GM18499 (cell line): Measurements from ENCODE around the gene TMEM269.
A peak's percentile ranks its signal among the peaks of the same experiment; 100 is the strongest.

Experiments
- ATAC-seq: cut with Tn5 transposase; IDR thresholded peaks from one replicate; pipeline ENCODE4 v1.9.1; 2021; ENCODE audit warnings: moderate number of reproducible peaks; ENCODE audit not compliant: insufficient read depth, unreplicated experiment

Gene TMEM269

GRCh38 chr1:42817976-42818375 is 33.2 kb downstream of the TMEM269 start:
- ATAC-seq, result no peak

GRCh38 chr1:42820813-42821212 is 36.0 kb downstream of the TMEM269 start:
- ATAC-seq, result no peak

GRCh38 chr1:42821690-42822089 is 36.9 kb downstream of the TMEM269 start:
- no peak for ATAC-seq

- ATAC-seq, result no peak
Measured at GRCh38 chr1:42822800-42823392, 38.1 kb downstream of the TMEM269 start.

GRCh38 chr1:42824481-42825035 is 39.8 kb downstream of the TMEM269 start:
- ATAC-seq, result no peak

DNA sequence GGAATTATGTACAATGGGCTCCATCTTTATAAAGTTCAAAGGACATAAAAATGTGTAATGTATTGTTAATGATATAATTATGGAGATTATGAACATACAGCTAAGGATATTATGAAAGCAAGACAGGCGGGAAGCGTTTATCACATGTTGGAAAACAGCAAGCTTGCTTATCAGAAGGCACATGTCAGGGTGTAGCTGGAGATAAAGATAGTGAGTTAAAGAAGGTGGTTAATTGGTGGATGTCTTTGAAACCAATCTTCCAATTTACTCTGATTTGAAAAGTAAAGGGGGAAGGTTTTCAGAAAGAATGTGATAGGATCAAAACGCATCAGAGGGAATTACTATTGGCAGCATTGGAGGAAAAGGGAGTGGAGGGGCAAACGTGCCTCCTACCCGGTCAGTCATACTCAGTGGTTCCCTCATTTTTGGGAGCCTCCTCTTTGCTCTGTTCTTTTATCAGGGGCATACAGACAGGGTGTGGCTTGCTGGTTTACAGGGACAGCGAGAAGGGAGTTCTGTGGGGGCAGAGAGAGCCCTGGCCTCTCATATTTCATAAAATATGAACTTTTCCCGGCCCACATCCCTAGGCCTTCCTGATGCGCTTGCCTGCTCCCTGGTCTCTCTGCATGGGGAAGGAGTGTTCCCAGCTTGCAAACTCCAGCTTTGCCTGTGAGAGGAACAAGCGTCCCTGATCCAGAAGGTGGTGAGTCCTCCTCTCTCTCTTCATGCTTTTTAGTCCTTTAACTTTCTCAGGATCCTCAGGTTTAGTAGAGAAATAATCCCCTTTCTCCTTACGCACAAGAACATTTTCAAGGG is 40.5 kb downstream of the TMEM269 start:
- no peak for ATAC-seq

- ATAC-seq, result no peak
Measured at GRCh38 chr1:42830631-42831030, 45.8 kb downstream of the TMEM269 start.

- ATAC-seq, result no peak
Measured at GRCh38 chr1:42831273-42831672, 46.5 kb downstream of the TMEM269 start.

DNA sequence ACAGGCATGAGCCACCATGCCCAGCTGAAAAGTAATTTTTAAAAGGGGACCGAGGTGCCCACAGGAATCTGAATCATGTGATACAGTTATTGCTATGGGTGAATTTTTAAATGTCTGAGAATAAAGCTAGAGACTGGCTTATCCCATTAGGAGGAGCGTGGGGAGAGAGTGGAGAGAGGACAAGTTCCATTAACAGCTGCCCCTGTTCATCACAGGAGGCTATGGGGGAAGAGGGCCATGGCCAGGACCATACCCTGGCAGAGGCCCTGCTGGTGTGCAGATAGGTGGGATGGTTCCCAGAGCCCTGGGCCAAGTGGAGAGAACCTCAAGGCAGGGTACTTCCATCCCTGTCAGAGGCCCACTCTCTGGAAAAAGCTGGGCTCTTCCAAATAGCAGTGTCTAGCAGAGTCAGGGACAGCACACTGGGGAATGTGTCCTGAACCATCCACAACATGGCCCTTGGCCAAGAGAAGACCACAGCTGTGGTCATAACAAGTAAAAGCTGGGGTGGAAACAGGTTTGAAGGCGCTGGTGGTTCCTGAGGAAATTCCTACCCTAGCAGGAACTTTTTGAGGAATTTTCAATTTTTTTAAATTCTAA is 48.0 kb downstream of the TMEM269 start:
- no peak for ATAC-seq

- ATAC-seq, result no peak
Measured at GRCh38 chr1:42833981-42834380, 49.2 kb downstream of the TMEM269 start.

DNA sequence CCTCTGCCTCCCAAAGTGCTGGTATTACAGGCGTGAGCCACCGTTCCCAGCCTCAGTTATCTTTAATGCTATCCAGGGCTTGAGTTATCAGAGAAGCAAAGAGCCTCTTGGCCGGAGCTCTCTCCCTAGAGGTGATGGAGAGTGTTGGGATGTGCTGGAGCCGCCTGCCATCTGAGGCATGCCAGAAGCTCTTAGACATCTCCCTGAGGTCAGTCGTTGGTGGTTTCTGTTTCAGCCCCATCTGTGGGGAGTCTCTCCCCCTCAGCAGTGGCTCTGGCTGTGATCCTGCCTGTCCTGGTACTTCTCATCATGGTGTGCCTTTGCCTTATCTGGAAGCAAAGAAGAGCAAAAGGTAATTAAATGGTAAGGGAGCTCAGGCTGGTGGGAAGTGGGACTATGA is 50.0 kb downstream of the TMEM269 start:
- no peak for ATAC-seq

DNA sequence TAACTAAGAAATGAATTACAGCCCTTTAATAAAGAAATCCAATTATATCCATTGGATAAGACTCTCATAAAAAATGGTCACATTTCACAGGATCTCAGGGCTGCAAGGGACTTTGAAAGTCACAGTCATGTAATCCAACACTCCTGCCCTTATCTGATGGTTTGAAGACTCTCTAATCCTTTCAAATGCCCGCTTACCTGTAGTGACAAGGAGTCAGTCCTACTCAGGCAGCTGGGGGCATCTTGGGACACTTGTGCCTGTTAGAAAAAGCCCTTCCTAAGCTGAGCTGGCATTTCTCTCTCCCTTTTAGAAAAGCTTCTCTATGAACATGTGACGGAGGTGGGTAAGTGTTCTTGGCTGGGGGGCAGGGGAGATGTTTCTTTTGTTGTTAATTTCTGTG is 50.6 kb downstream of the TMEM269 start:
- ATAC-seq, result no peak

DNA sequence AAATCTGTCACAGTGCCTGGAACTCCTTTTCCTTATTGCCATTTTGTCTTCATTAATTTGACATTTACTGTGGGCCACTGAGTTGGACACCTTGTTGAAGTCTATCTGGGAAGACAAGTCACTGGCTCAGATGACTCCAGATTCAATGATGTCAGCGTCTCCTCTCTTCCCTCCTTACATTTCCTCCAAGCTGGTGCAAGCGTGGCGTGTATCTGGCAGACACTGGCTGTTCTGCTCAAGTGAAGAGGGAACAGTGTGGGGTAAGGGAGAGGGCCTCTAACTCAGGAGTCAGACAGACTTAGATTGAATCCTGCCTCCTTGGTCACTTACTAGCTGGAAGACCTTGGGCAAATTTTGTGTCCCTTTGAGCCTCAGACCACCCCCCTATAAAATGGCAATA is 52.9 kb downstream of the TMEM269 start:
- no peak for ATAC-seq

GRCh38 chr1:42838482-42839190 is 53.8 kb downstream of the TMEM269 start:
- no peak for ATAC-seq

DNA sequence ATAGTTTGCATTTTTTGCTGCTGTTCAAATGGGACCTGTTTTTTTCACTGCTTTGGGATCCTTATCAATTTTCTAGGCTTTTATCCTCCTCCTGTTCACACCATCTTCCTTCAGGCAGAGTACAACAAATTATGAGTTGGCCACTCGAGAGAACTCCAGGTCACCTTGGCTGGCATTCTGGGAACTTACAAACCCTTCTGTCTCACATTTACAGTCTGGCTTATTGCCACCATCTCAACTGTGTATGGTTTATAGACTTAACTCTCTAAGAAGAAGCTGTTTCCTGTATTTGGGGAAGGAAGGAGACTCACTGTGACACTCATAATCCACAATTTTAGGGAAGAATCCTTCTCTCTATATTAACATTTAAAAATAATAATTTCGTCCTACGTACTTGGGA is 56.2 kb downstream of the TMEM269 start:
- no peak for ATAC-seq

- ATAC-seq, result no peak
Measured at GRCh38 chr1:42841440-42842147, 56.8 kb downstream of the TMEM269 start.

- ATAC-seq, result no peak
Measured at GRCh38 chr1:42844592-42845140, 59.9 kb downstream of the TMEM269 start.

DNA sequence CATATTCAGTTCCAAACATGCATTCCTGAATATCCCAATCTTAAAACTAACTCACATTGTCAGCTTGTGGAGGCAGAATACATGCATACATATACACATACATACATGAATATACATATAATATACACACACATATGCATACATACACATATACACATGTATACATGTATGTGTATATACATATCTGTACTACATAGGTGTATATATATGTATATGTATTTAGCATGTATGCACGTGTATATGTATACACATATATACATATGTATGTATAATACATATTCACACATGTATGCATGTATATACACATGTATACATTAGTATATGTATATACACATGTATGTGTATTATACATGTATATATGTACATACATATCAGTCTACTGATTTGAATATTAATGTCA is 60.4 kb downstream of the TMEM269 start:
- ATAC-seq, result no peak

- ATAC-seq, result peak; percentile 10
Measured at GRCh38 chr1:42845866-42846256, 61.1 kb downstream of the TMEM269 start.
